GM18505 (cell line): ENCODE data around the gene OVCH2.
"Not testable (repeated sequence)": the region's sequence is repeated elsewhere in the genome, so short reads cannot be mapped to it uniquely, and the experiment has no call there.

ENCODE experiments used
- ATAC-seq: cut with Tn5 transposase; IDR thresholded peaks from one replicate; pipeline ENCODE4 v1.9.1; 2021; ENCODE audit not compliant: unreplicated experiment
- POLR2A ChIP-seq: IDR thresholded peaks from 4 replicates; pipeline ENCODE4 v1.6.1; 2011; ENCODE audit warnings: borderline replicate concordance; ENCODE audit not compliant: insufficient read depth, insufficient read length; ENCODE audit errors: extremely low read depth

Gene OVCH2

GRCh38 chr11:7706377-7706776 is at the start of gene OVCH2:
Gene OVCH2 (minus strand): TSS chr11:7706477. CDS start chr11:7706394, 83 bp downstream.
- ATAC-seq = no peak
- no peak for TF ChIP-seq POLR2A

- ATAC-seq = no peak
- TF ChIP-seq POLR2A = no peak
Measured at GRCh38 chr11:7749456-7749855, 43.2 kb upstream of the OVCH2 start.

- not testable (repeated sequence) for ATAC-seq
Measured at GRCh38 chr11:7734767-7735166, 28.5 kb upstream of the OVCH2 start.

GRCh38 chr11:7714786-7715185 is 8.5 kb upstream of the OVCH2 start:
- no peak for TF ChIP-seq POLR2A
- ATAC-seq = no peak

GRCh38 chr11:7703740-7704139 is 2.5 kb downstream of the OVCH2 start:
- TF ChIP-seq POLR2A = no peak
- ATAC-seq = no peak

- ATAC-seq = no peak
- no peak for TF ChIP-seq POLR2A
Measured at GRCh38 chr11:7696424-7696823, 9.9 kb downstream of the OVCH2 start.

- no peak for ATAC-seq
- TF ChIP-seq POLR2A = no peak
Measured at GRCh38 chr11:7694235-7694634, 12.0 kb downstream of the OVCH2 start.

- ATAC-seq = no peak
- no peak for TF ChIP-seq POLR2A
Measured at GRCh38 chr11:7692426-7692825, 13.9 kb downstream of the OVCH2 start.

- no peak for TF ChIP-seq POLR2A
- no peak for ATAC-seq
Measured at GRCh38 chr11:7691759-7692350, 14.4 kb downstream of the OVCH2 start.

- ATAC-seq = no peak
- TF ChIP-seq POLR2A = no peak
Measured at GRCh38 chr11:7690648-7691047, 15.6 kb downstream of the OVCH2 start.

- no peak for ATAC-seq
- no peak for TF ChIP-seq POLR2A
Measured at GRCh38 chr11:7689239-7689638, 17.0 kb downstream of the OVCH2 start.

- TF ChIP-seq POLR2A = no peak
- peak; percentile 53 for ATAC-seq
Measured at GRCh38 chr11:7688238-7688826, 17.9 kb downstream of the OVCH2 start.

GRCh38 chr11:7687386-7687785 is 18.9 kb downstream of the OVCH2 start:
- no peak for TF ChIP-seq POLR2A
- ATAC-seq = no peak

- TF ChIP-seq POLR2A = no peak
- ATAC-seq = no peak
Measured at GRCh38 chr11:7686761-7687160, 19.5 kb downstream of the OVCH2 start.

- TF ChIP-seq POLR2A = no peak
- no peak for ATAC-seq
Measured at GRCh38 chr11:7683571-7683970, 22.7 kb downstream of the OVCH2 start.
